GM15510 (cell line): ENCODE measurements around the gene RALGAPA1.

Experiments
- POLR2A ChIP-seq: IDR thresholded peaks from 3 replicates; pipeline ENCODE4 v1.6.1; 2011; ENCODE audit warnings: borderline replicate concordance; ENCODE audit not compliant: insufficient read length; ENCODE audit errors: extremely low read depth

Gene RALGAPA1

GRCh38 chr14:35628989-35629388 lies 180.1 kb downstream of the RALGAPA1 start:
- no peak for TF ChIP-seq POLR2A

- TF ChIP-seq POLR2A: no peak
Observed at GRCh38 chr14:35617500-35617899, 191.6 kb downstream of the RALGAPA1 start.

DNA sequence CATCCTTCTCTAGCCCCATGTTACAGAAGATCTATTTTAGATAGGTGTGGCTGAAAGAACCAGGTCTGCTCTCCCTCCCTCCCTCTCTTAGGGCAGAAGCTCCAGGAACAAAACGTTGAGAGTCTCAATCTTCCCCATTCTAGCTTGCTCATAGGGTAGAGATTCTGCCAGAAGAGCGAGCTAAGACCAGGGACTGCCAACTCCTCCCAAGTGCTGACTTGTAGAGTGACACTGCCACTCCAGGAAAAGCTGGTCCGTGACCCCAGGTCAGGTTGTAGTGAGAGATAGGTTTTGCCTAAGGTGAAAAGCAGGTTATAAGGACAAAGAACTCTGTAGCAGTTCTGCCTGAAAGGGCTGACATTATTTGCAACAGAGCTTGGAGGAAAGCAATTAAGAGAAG lies 201.7 kb downstream of the RALGAPA1 start:
- no peak for TF ChIP-seq POLR2A

- TF ChIP-seq POLR2A: no peak
Observed at GRCh38 chr14:35600253-35600652, 208.8 kb downstream of the RALGAPA1 start.

GRCh38 chr14:35594616-35595015 lies 214.5 kb downstream of the RALGAPA1 start:
- TF ChIP-seq POLR2A: no peak

GRCh38 chr14:35578639-35579038 lies 230.5 kb downstream of the RALGAPA1 start:
- no peak for TF ChIP-seq POLR2A

GRCh38 chr14:35578135-35578534 lies 231.0 kb downstream of the RALGAPA1 start:
- TF ChIP-seq POLR2A: no peak

DNA sequence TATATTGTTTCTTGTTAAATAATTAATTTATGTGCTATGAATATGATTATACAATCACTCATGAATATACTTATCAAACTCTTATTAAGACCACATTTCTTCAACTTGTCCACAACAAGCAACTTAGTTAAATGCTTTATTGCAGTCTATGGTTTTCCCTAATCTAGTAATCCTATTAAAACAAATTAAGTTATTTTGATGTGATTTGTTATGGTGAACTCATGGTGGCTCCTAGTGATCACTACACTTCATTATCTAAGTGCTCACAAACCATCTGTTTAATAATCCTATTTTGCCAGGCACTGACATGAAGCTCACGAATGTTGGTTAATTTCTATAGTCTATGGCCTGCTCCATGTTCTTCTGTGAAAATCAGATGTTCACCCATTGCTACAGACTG lies 232.2 kb downstream of the RALGAPA1 start:
- TF ChIP-seq POLR2A: no peak

DNA sequence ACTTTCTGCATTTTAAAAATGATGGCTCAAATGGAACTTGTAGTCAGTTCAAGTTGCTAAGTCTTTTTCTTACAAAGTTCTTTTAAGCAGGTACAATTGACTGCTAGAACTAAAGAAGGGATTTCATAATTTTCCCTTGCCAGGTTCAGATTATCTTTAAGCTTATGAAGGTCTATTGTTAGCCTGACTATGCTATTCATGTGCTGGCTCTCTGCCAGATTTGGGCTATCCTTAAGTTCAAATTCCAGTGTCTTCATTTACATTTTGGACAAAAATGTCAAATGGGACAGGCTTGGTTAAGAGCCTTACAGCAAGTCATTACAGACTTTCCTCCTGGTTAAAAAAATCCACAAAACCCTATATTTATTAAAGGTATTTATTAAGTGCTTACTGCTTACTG lies 232.8 kb downstream of the RALGAPA1 start:
- TF ChIP-seq POLR2A: no peak

- TF ChIP-seq POLR2A: no peak
Observed at GRCh38 chr14:35573911-35574310, 235.2 kb downstream of the RALGAPA1 start.

DNA sequence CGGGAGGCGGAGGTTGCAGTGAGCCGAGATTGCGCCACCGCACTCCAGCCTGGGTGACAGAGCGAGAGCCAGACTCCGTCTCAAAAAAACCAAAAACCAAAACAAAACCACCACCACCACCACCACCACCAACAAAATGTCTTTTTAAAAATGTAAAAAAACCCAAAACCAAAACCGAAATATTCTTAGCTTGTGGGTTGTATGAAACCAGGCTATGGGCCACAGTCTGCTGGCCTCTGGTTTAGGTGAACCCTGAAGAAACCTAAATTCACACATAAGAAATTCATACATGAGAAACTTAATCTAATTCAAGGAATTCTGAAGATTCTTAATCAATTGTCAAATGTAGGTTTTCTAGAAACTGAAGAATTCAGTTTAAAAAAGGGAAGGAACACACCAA lies 237.5 kb downstream of the RALGAPA1 start:
- no peak for TF ChIP-seq POLR2A

- TF ChIP-seq POLR2A: no peak
Observed at GRCh38 chr14:35565871-35566464, 243.1 kb downstream of the RALGAPA1 start.

DNA sequence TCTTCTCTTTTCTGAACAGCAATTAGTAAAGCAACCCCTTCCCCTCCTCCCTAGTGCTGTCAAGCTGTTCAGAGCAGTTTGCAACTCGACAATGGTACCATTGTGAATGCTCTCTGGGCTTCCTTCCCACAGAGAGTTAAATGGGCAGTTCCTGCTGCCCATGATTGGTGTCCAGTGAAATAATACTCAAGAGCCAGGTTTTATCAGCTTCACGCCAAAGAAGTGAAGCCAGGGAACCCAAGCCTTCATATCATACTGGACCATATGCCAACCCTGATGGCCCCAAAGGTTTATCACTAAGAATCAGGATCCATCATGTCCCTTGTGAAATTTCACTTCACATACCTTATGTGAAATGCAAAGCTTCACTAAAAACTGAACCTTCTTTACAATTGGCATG lies 250.4 kb downstream of the RALGAPA1 start:
- TF ChIP-seq POLR2A: no peak

GRCh38 chr14:35557221-35557747 lies 251.8 kb downstream of the RALGAPA1 start:
- TF ChIP-seq POLR2A: no peak

DNA sequence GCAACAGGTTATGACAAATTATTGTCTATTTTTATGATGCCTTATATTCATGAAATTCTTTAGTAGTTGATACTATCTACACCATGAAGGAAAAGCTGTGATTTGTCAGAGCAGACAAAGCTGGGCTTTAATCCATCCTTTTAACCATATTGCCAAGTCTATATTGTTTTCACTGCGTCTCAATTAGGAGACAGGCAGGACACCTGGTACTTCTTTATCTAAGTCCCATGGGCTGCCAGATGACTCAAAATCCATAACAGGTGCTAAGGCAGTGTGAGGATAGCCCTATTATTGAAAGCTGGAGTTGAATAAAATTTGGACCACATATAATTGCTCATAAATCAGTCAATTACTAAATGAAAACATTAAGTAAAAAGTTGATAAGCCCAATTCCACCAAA lies 252.5 kb downstream of the RALGAPA1 start:
- no peak for TF ChIP-seq POLR2A

DNA sequence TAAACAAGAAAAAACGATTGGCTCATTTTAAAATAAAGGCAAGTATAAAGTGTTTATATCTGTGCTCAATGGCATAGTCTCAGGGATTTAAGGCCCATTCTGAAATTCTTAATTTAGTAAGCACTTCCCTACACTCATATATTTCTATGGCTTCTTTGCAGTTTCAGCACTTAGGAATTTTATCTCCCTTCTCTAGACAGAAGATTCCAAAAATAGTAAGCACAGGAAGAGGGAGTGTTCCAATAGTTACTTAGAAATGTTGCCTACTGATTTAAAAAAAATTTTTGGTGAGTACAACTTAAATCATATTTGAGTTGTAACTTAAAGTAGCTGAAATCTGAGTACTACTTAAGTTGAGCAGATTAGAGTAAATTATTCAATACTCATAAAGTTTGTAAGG lies 255.3 kb downstream of the RALGAPA1 start:
- TF ChIP-seq POLR2A: no peak

GRCh38 chr14:35551081-35551480 lies 258.0 kb downstream of the RALGAPA1 start:
- no peak for TF ChIP-seq POLR2A
